ENCODE measurements around the gene ZBTB11.
"Not testable (repeated sequence)": the region's sequence is repeated elsewhere in the genome, so short reads cannot be mapped to it uniquely, and the experiment has no call there.

ZBTB11 gene

DNA sequence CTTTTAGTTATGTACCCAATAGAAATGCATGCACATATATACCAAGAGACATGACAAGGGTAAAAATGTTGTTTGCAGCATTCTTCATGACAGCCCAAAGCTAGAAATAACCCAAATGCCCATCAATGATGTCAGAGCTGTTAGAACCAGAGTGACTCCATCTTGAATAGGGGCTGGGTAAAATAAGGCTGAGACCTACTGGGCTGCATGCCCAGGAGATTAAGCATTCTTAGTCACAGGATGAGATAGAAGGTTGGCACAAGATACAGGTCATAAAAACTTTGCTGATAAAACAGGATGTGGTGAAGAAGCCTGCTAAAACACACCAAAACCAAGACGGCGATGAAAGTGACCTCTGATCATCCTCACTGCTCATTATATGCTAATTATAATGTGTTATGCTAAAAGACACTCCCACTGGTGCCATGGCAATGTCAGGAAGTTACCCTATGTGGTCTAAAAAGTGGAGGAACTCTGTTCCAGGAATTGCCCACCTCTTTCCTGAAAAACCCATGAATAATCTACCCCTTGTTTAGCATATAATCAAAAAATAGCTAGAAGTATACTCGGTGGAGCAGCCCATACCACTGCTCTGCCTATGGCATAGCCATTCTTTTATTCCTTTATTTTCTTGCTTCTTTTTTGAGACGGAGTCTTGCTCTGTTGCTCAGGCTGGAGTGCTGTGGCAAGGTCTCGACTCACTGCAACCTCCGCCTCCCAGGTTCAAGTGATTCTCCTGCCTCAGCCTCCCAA lies 32.9 kb downstream of the ZBTB11 start:
- peak; percentile 1 to 11 for DNase-seq (ENCODE audit: low read depth in 2 of 2)

DNA sequence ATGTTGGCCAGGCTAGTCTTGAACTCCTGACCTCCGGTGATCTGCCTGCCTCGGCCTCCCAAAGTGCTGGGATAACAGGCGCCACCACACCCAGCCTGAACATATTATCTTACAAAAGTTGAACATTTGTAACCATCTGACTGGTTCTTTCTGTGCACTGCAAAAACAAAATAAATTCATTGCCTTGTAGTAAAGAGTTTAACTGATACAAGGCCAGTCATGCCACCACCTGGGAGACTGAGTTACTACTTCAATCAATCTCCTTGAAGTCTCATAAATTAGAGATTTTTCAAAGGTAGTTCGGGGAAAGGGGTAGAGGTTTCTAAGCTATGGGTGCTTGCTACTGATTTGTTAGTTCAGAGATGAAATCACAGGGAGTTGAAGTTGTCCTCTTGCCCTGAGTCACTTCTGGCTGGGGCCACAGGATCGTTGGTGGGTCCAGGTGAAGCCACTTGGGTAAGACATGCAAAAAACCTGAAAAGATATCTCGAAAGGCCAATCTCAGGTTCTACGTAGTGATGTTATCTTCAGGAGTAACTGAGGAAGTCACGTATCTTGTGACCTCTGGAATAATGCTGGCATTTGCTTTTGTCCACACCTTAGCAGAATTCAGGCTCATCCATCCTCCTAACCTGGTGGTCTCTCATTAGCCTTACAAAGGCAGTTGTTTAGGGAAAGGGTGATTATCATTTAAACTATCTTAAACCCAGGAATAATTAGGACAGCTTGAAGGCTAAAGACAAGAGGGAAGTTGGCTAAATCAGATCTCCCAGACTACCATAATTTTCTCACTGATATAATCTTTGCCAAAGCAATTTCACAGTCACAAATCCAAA lies 33.7 kb downstream of the ZBTB11 start:
- DNase-seq (ENCODE audit: low read depth in 2 of 2): no peak

DNA sequence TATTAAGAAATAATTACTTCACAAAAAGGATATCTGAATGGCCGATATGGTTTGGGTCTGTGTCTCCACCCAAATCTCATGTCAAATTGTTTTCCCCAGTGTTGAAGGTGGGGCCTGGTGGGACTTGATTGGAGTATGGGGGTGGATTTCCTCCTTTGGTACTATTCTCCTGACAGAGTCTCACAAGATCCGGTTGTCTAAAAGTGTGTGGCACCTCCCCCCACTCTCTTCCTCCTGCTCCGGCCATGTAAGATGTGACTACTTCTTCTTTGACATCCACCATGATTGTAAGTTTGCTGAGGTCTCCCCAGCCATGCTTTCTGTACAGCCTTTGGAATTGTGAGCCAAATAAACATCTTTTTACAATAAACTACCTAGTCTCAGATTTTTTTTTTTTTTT lies 34.5 kb downstream of the ZBTB11 start:
- DNase-seq (ENCODE audit: low read depth in 2 of 2): no peak

DNA sequence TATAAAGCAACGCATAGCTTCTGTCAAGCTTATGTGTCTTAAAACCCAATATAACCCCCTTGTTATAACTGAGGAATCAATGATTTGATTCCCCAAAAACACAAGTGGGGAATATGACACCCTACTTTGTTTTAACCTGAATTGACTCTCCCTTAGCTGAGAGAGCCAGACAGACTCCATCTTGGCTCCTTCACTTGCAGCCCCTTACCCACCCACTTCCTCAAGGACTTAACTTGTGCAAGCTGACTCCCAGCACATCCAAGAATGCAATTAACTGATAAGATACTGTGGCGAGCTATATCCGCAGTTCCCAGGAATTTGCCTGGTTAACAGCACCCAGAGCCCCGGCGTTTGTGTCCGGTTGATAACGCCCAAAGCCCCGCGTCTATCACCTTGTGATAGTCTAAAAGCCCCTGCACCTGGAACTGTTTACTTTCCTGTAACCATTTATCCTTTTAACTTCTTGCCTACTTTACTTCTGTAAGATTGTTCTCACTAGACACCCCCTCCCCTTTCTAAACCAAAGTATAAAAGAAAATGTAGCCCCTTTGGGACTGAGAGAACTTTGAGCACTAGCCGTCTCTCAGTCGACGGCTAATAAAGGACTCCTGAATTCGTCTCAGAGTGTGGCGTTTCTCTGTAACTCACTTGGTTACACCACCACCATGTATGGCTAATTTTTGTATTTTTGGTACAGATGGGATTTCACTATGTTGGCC lies 35.4 kb downstream of the ZBTB11 start:
- not testable (repeated sequence) for DNase-seq (ENCODE audit: low read depth in 2 of 2)

DNA sequence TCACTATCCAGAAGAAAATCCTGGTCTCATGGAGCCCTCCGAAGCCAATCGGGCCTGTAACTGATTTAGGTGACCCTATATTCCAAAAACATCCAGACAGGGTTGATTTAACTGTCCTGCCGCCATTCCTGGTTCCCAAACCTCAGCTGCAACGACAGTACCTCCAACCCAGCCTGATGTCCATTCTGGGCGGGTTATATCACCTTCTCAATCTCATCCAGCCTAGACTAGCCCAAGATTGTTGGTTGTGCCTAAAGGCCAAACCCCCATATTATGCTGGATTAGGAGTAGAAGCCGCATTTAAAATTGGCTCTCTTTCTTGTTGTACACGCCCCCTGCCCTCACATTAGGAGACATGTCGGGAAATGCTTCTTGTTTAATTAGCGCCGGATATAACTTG lies 36.7 kb downstream of the ZBTB11 start:
- no peak for DNase-seq (ENCODE audit: low read depth in 2 of 2)

DNA sequence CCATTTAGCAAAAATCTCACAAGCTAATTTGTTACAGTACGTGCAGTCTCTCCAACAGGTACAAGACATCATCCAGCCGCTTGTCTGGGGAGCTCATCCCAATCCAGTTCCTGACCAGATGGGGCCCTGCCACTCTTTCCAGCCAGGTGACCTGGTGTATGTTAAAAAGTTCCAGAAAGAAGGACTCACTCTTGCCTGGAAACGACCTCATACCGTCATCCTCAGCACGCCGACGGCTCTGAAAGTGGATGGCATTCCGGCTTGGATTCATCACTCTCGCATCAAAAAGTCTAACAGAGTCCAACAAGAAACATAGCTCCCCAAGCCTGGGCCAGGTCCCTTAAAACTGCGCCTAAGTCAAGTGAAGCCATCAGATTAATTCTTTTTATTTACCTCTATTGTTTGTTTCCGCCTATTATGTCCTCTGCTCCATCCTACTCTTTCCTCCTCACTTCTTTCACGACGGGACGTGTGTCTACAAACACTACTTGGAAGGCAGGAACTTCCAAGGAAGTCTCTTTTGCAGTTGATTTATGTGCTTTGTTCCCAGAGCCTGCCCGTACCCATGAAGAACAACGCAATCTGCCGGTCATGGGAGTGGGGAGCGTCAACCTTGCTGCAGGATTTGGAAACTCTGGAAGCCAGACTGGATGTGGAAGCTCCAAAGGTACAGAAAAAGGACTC lies 37.5 kb downstream of the ZBTB11 start:
- no peak for DNase-seq (ENCODE audit: low read depth in 2 of 2)

DNA sequence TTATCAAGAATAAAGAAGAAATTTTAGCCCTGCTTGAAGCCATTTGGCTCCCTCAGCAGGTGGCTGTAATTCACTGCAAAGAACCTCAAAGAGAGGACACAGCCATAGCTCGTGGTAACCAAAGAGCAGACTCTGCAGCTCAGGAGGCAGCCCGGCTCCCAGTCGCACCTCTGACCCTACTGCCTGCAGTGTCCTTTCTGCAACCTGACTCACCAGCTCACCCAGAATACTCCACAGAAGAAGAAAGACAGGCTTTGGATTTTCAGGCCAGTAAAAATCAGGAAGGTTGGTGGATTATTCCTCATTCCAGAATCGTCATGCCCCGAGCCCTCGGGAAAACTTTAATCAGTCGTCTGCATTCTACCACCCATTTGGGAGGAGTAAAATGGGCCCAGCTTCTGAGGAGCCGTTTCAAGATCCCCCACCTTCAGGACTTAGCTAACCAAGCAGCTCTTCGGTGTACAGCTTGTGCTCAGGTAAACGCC lies 38.6 kb downstream of the ZBTB11 start:
- no peak for DNase-seq (ENCODE audit: low read depth in 2 of 2)

DNA sequence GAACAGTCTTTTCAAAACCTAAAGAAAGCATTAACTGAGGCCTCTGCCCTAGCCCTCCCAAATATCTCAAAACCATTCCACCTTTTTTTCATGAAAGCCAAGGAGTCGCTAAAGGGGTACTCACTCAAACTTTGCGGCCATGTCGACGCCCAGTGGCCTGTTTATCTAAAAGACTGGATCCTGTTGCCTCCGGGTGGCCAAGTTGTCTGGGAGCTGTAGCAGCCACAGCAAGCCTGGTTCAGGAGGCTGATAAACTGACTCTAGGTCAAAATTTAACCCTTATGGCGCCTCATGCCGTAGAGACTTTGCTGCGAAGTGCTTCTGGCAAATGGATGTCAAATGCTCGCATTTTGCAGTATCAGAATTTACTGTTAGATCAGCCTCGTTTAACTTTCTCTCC lies 39.5 kb downstream of the ZBTB11 start:
- no peak for DNase-seq (ENCODE audit: low read depth in 2 of 2)

DNA sequence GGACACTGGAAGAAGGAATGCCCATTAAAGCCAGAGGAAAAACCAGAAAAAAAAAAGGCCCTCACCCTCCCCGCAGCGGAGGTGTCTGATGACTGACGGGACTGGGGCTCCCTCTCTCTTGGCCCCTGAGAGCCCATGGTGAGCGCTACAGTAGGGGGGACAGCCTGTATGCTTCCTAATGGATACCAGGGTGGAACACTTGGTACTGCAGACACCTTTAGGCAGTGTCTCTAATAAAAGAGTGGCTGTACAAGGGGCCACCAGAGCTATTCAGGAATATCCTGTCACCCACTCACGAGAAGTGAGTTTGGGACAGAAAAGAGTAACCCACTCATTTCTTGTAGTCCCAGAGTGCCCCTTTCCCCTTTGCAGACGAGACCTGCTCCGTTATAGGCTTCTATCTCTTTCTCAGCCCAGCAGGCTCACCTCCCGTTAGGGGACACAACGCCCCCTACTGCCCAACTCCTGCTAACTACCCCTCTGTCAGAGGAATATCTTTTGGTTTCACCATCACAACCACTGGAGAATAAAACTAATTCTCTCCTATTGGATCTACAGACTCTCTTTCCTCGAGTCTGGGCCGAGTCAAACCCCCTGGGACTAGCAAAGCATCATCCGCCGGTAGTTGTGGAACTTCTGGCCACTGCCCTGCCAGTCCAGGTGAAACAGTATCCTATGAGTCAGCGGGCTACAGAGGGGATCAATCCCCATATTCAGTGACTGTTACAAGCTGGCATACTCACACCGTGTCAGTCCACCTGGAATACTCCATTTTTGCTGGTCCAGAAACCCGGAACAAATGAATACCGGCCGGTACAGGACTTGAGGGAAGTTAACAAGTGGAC lies 40.8 kb downstream of the ZBTB11 start:
- peak; percentile 41 to 57 for DNase-seq (ENCODE audit: low read depth in 2 of 2)

DNA sequence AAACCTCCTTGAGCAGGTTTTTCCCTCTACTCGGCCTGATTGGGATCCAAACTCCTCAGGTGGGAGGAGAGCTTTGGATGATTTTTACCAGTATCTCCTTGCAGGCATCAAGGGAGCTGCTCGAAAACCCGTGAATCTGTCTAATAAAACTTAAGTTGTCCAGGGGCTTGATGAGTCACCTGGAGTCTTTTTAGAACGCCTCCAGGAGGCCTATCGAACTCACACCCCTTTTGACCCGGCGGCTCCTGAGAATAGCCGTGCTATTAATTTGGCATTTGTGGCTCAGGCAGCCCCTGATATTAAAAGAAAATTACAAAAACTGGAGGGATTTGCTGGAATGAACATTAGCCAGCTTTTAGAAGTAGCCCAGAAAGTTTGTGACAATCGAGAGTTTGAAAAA lies 41.6 kb downstream of the ZBTB11 start:
- no peak for DNase-seq (ENCODE audit: low read depth in 2 of 2)

DNA sequence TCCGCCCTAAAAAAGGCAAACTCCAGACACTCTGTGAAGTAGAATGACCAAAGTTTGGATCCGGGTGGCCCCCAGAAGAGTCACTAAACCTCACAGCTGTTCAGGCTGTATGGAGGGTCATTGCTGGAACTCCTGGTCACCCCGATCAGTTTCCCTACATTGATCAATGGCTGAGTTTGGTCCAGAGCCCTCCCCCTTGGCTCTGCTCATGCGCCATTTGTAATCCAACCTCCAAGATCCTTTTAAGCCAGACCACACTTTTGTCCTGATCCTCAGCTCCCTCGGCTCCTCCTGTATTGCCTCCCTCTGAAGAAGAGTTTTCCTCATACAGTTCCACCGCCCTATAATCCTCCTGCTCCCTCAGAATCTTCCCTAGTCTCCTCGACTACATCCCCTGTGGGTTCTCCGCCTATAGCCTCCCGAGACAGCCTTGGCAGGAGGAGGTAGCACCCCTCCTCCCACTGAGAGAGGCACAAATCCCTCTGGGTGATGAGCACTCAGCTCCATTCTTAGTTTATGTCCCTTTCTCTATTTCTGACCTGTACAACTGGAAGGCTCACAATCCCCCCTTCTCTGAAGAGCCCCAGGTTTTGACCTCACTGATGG lies 42.2 kb downstream of the ZBTB11 start:
- no peak for DNase-seq (ENCODE audit: low read depth in 2 of 2)

DNA sequence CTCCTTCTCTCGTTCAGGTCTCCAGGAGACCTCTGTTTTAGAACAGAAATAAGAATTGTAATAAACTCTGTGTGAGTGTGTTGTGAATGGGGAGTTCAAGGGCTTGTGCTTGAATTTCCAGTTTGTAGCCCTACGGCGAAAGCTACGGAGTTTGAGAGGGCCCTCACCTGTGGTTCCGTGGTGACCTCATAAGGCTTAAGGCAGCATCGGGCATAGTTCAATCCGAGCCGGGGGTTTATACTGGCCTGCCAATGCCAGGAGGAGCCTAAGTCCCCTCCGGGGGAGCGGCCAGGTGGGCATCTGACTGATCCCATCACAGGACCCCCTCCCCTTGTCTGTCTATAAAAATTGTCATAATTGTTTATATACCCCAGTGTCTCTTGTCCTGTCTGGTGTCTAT lies 43.7 kb downstream of the ZBTB11 start:
- DNase-seq (ENCODE audit: low read depth in 2 of 2): no peak

DNA sequence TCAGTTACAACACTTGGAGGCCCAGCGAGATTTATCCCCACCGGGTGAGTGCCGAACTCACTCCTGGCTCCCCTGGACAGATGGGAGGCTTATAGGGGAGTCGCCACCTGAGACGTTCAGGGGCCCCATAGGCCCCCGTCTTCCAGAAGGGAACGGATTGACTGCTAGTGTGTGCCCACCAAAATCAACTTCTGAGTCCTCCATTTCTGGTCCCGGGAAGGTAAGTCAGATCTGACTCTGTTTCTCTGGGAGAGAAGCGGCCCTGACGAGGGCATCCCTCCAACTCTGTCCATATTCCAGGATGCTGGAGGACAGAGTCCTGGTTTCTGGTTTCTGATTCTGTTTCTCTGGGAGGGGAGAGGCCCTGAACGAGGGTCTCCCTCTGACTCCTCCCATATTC lies 44.3 kb downstream of the ZBTB11 start:
- DNase-seq (ENCODE audit: low read depth in 2 of 2): no peak

DNA sequence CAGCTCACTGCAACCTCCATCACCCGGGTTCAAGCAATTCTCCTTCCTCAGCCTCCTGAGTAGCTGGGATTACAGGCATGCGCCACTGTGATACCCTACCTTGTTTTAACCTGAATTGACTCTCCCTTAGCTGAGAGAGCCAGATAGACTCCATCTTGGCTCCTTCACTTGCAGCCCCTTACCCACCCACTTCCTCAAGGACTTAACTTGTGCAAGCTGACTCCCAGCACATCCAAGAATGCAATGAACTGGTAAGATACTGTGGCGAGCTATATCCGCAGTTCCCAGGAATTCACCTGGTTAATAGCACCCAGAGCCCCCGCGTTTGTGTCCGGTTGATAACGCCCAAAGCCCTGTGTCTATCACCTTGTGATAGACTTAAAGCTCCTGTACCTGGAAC lies 45.0 kb downstream of the ZBTB11 start:
- not testable (repeated sequence) for DNase-seq (ENCODE audit: low read depth in 2 of 2)

DNA sequence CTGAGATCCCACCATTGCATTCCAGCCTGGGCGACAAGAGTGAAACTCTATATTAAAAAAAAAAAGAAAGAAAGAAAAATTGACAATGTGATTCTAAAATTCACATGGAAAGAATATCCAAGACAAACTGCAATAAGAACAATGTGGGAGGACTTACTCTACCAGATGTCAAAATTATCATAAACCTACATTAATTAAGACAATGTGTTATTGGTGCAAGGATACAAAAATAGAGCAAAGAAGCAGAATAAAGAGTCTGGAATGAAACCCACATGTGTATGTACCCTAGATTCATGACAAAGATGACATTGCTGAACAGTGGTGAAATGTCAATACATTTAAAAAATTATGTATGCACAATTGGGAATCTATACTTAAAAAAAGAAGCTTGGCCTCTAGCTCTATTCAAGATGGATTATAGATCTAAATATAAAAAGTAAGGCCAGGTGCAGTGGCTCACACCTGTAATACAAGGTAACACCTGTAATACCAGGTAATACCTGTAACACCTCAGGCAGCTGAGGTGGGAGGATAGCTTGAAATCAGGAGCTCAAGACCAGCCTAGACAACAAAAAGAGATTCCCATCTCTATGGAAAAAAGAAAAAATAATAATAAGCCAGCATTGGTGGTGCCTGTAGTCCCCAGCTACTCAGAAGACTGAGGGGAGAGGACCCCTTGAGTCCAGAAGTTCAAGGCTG lies 45.7 kb downstream of the ZBTB11 start:
- no peak for DNase-seq (ENCODE audit: low read depth in 2 of 2)

DNA sequence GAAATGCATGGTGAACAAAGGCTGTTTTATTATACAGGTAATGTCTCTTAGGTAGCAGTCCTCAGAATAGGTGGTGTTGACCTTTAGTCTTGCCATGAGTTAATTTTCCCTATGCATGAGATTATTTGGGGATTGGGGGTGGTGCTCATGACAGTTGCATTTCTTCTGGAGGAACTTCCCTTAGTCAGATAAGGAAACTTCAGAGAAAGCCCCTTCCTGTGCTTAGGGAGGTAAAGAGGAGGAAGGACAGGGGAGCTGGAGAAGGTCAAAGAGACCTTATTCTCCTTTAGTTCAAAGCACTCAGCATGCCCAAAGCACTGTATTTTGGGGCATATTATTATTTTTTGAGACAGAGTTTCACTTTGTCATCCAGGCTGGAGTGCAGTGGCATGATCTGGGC lies 47.7 kb downstream of the ZBTB11 start:
- DNase-seq (ENCODE audit: low read depth in 2 of 2): no peak

DNA sequence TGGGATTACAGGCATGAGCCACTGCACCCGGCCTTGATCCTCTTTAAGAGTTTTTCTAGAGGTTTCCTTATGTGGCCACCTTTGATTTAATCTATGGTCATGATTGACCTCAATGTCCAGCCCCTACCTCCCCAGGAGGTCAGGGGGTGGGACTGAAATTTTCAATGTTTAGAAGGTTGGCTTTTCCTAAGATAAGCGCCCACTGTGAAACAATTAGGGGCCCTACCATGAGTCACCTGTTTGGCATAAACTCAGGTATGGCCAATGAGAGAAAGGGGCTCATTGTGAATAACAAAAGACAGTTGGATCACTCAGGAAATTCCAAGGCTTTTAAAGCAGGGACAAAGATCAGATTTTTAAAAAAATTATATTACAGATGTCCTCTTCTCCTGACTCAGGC lies 51.1 kb downstream of the ZBTB11 start:
- no peak for DNase-seq (ENCODE audit: low read depth in 2 of 2)

DNA sequence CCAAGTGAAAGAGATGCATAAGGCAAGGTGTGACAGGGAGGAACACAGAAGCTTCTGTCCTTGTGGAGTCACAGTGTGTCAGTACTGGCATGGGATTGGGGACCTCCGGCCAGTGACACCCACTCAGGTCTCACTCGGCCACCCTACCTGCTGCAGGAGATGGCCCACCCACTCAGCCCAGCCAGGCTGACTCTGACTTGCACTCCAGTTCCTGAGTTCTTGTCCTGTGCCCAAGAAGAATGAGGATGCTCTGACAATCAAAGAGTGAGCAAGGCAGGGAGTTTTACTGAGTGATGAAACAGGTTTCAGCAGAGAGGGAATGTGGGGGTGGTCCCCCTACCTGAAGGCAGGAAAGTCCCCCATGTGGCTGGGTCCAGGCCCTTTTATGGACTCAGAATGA lies 52.1 kb downstream of the ZBTB11 start:
- no peak for DNase-seq (ENCODE audit: low read depth in 2 of 2)

DNA sequence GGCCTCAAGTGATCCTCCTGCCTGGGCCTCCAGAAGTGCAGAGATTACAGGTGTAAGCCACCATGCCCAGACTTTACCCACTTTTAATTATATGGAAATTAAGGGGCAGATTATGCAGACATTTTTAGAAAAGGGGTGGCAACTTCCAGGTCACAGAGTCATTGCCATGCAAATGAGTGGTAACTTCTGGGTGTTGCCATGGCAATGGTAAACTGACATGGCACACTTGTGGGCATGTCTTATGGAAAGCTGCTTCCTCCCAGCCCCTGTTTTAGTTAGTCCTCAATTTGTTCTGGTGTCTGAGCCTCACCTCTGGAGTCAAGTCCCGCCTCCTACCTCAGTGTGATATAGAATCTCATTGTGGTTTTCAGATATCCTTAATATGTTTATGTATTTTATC lies 53.3 kb downstream of the ZBTB11 start:
- no peak for DNase-seq (ENCODE audit: low read depth in 2 of 2)

DNA sequence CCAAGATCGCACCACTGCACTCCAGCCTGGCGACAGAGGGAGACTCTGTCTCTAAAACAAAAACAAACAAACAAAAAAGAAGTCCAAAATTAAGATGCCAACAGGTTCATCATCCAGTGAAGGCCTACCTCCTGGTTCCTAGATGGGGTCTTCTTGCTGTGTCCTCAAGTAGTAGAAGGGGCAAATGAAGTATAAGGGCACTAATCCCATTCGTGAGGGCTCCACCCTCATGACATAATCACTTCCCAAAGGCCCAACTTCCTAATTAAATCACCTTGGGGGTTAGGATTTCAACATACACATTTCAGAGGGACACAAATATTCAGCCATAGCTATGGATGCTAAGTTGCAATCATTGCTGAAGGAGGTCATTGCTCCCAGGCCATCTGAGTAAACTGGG lies 57.2 kb downstream of the ZBTB11 start:
- DNase-seq (ENCODE audit: low read depth in 2 of 2): no peak
